Spleen (tissue), 7 donors: ENCODE results near the gene CD302.

Source experiments
- POLR2AphosphoS5 ChIP-seq, 3 donors: sonication (generic); formaldehyde crosslinking; IDR thresholded peaks; one replicate each; pipeline ENCODE4 v1.5.1; 2017; ENCODE audit warnings: antibody characterized with exemption in 3 of 3
- TF ChIP-seq, protein P1 (sequence below), 11 experiments: fragments of 200-600 bp in 7 of 11; fragments of 450-650 bp in 4 of 11; sonication (generic) in 4 of 11; IDR thresholded peaks in 8 of 11; conservative IDR thresholded peaks in 3 of 11; 1 replicate in 7 of 11; 2 replicates in 4 of 11; pipeline versions ENCODE4 v1.4.0 to v1.8.0; 2016 to 2021; ENCODE audit warnings: antibody characterized with exemption in 11 of 11, inconsistent platforms in 4 of 11, mild to moderate bottlenecking in 1 of 11
- donor health status: DM: no; HTN: no; CAD: no; lungs with moderate emphysema.
- donor health status: DM: no; HTN: no; CAD: no.
- donor health status: DM: no; HTN: no; CAD: no.

- TF ChIP-seq, protein P1, sequence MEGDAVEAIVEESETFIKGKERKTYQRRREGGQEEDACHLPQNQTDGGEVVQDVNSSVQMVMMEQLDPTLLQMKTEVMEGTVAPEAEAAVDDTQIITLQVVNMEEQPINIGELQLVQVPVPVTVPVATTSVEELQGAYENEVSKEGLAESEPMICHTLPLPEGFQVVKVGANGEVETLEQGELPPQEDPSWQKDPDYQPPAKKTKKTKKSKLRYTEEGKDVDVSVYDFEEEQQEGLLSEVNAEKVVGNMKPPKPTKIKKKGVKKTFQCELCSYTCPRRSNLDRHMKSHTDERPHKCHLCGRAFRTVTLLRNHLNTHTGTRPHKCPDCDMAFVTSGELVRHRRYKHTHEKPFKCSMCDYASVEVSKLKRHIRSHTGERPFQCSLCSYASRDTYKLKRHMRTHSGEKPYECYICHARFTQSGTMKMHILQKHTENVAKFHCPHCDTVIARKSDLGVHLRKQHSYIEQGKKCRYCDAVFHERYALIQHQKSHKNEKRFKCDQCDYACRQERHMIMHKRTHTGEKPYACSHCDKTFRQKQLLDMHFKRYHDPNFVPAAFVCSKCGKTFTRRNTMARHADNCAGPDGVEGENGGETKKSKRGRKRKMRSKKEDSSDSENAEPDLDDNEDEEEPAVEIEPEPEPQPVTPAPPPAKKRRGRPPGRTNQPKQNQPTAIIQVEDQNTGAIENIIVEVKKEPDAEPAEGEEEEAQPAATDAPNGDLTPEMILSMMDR (IDR thresholded peaks at IDR 0.05 in 8 of 11, conservative IDR thresholded peaks at IDR 0.05 in 3 of 11), result no peak
- no peak for TF ChIP-seq POLR2AphosphoS5 (IDR thresholded peaks at IDR 0.05)
These were observed 49.9 kb downstream of the CD302 start for GRCh38 chr2:159748089-159748488.
